ENCODE results near the gene CCDC127.

The CCDC127 gene

GRCh38 chr5:172841-173251, 45.1 kb downstream of the CCDC127 start:
- H3K4me3 ChIP-seq (ENCODE audit: low read depth in 1 of 2, low read length in 2 of 2), result no peak overlapping the region
- H4K20me1 ChIP-seq (ENCODE audit: insufficient read depth, low read length), result 0 out of 2 replicates have a peak, but pooled peaks cover 6% of the 10 kb centered on the region
- no peak overlapping the region for H3K27ac ChIP-seq (ENCODE audit: low read length)
- ATAC-seq (ENCODE audit: insufficient read depth, low read depth), result no peak
- no peaks in the 10 kb centered on the region for H3K4me1 ChIP-seq (ENCODE audit: insufficient read depth, low read length)
- H2AFZ ChIP-seq (ENCODE audit: low read depth, low read length), result no peak overlapping the region
- no peaks in the 10 kb centered on the region for H3K9me3 ChIP-seq (ENCODE audit: insufficient read depth, low read length, severe bottlenecking)
- H3K79me2 ChIP-seq (ENCODE audit: insufficient read depth, low read length), result no peaks in the 10 kb centered on the region
- H3K4me2 ChIP-seq (ENCODE audit: insufficient read depth, low read length), result no peak overlapping the region
- H3K9ac ChIP-seq (ENCODE audit: low read depth, low read length), result no peak overlapping the region
- no peak for DNase-seq
- no peaks in the 10 kb centered on the region for H3K36me3 ChIP-seq (ENCODE audit: insufficient read depth, low read length)
- no peak for TF ChIP-seq CTCF (IDR thresholded peaks at IDR 0.05; ENCODE audit: borderline replicate concordance, extremely low read depth, low read length, poor library complexity, severe bottlenecking)
- no peak for TF ChIP-seq EZH2 (IDR thresholded peaks at IDR 0.05; ENCODE audit: borderline replicate concordance, low read depth, low read length, severe bottlenecking)
- no peaks in the 10 kb centered on the region for H3K27me3 ChIP-seq (ENCODE audit: insufficient read depth, low read length, poor library complexity)

DNA sequence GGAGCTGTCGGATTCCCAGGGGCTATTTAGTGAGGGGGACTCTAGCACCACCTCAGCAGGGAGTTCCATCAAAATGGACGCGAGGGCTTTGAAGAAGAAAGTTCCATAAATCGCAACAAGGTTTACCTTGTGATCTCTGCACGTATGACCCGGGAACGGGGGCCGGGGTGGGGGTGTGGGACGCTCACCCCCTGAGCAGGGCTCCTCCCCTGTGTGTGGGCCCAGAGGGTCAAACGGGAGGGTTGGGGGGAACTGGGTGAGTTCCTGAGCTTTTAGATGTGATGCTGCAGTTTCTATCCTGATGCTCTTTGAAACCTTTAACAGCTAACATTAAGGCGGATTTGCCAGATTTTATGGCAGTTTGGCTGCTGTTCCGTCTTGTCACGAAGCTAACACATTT, 45.5 kb downstream of the CCDC127 start:
- Histone ChIP-seq H3K36me3 (ENCODE audit: insufficient read depth, low read length) (no peaks in the 10 kb centered on the region), H3K4me1 (ENCODE audit: insufficient read depth, low read length) (no peaks in the 10 kb centered on the region), H3K4me3 (ENCODE audit: low read depth in 1 of 2, low read length in 2 of 2) (no peak overlapping the region), H2AFZ (ENCODE audit: low read depth, low read length) (no peak overlapping the region), H3K9ac (ENCODE audit: low read depth, low read length) (no peak overlapping the region), H3K79me2 (ENCODE audit: insufficient read depth, low read length) (no peaks in the 10 kb centered on the region), H4K20me1 (ENCODE audit: insufficient read depth, low read length) (0 out of 2 replicates have a peak, but pooled peaks cover 6% of the 10 kb centered on the region), H3K4me2 (ENCODE audit: insufficient read depth, low read length) (no peak overlapping the region), H3K27ac (ENCODE audit: low read length) (no peak overlapping the region), H3K9me3 (ENCODE audit: insufficient read depth, low read length, severe bottlenecking) (no peaks in the 10 kb centered on the region), H3K27me3 (ENCODE audit: insufficient read depth, low read length, poor library complexity) (no peaks in the 10 kb centered on the region)
- TF ChIP-seq CTCF (IDR thresholded peaks at IDR 0.05; ENCODE audit: borderline replicate concordance, extremely low read depth, low read length, poor library complexity, severe bottlenecking), result no peak
- ATAC-seq (ENCODE audit: insufficient read depth, low read depth) (no peak), DNase-seq (no peak)

DNA sequence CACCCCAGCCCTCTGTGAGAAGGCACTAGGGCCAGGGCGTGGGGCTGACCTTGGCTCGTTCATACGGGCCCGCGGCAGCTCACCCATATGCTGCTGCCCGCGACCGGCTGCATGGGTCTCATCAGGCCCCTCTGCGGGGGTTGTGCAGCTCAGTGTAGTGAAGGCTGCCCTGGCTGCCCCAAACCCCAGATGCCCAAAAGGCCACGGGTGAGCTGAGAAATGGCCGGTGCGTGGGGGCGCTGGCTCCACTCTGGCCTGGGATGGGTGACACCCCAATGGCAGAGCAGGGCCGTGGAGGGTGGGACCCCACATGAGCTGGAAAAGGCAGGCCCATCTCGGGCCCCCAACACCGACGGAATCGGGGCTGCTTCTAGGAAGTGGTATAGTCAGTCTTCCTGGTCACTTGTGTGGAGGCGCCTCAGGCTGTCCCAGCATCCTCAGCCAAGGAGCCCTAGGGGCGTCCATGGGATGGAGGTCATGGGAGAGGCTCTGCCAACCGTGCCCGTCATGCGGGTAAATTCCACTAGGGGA, 46.1 kb downstream of the CCDC127 start:
- Histone ChIP-seq H3K9me3 (ENCODE audit: insufficient read depth, low read length, severe bottlenecking) (no peaks in the 10 kb centered on the region), H4K20me1 (ENCODE audit: insufficient read depth, low read length) (0 out of 2 replicates have a peak, but pooled peaks cover 6% of the 10 kb centered on the region), H3K9ac (ENCODE audit: low read depth, low read length) (no peak overlapping the region), H2AFZ (ENCODE audit: low read depth, low read length) (no peak overlapping the region), H3K4me3 (ENCODE audit: low read depth in 1 of 2, low read length in 2 of 2) (no peak overlapping the region), H3K79me2 (ENCODE audit: insufficient read depth, low read length) (no peaks in the 10 kb centered on the region), H3K4me2 (ENCODE audit: insufficient read depth, low read length) (no peak overlapping the region), H3K27ac (ENCODE audit: low read length) (no peak overlapping the region), H3K36me3 (ENCODE audit: insufficient read depth, low read length) (no peaks in the 10 kb centered on the region), H3K27me3 (ENCODE audit: insufficient read depth, low read length, poor library complexity) (no peaks in the 10 kb centered on the region), H3K4me1 (ENCODE audit: insufficient read depth, low read length) (no peaks in the 10 kb centered on the region)
- no peak for DNase-seq
- no peak for ATAC-seq (ENCODE audit: insufficient read depth, low read depth)
- TF ChIP-seq CTCF (IDR thresholded peaks at IDR 0.05; ENCODE audit: borderline replicate concordance, extremely low read depth, low read length, poor library complexity, severe bottlenecking), result no peak
- no peak for TF ChIP-seq EZH2 (IDR thresholded peaks at IDR 0.05; ENCODE audit: borderline replicate concordance, low read depth, low read length, severe bottlenecking)
